ENCODE measurements around the gene LFNG. TPM values are rescaled to one million over a fixed set of nuclear protein-coding genes. Genes with fewer than 3 reads are reported as not detected.

LFNG gene
- total RNA-seq, 1 donor from 2014 or later, result 10.6 TPM

DNA sequence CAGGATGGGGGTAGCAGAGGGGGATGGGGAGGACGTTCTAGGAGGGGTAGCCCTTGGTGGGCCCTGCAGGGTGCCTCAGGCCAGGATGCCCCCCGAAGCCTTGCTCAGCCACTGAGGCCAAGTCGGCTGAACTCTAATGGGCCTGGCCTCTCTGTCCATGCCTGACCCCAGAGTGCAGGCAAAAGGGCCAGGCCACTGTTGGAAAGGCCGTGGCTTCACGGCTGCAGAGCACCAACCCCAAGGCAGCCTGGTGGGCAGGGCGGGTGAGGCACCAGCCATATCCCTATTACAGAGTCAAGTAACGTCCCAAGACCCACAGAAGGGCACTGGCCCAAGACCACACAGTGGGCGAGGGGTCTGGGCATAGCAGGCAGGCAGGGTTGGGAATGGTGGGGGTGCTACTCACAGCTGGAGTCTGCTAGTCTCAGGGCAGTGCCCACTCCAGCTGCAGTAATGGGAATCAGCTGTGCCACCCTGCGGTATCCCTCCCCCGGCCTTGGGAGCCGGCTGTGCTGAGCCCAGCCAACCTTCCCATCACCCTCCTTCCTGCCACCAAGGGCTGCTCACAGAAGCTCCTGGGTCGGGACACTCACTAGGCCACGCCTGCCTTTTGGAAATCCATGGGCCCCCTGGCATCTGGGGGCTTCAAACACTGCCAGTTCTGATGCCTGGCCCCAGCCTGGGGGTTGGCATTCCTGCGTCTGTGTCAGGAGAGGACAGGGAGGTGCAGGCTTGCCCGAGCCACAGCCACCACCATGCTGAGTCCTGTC lies 4.0 kb upstream of the LFNG start:
- DNase-seq (ENCODE audit: low spot score, unreplicated experiment), result no peak
- H3K36me3 Mint-ChIP-seq (ENCODE audit: insufficient read depth), result no peaks in the 10 kb centered on the region
- no peak overlapping the region for H3K4me3 Mint-ChIP-seq (ENCODE audit: low read depth)
- peaks cover 24% of the 10 kb centered on the region for H3K27me3 Mint-ChIP-seq
- no peak overlapping the region for H3K27ac Mint-ChIP-seq
- TF ChIP-seq CTCF (IDR thresholded peaks at IDR 0.05; ENCODE audit: unreplicated experiment), result no peak
- H3K4me1 Mint-ChIP-seq (ENCODE audit: low read depth), result peaks cover 25% of the 10 kb centered on the region
- no peaks in the 10 kb centered on the region for H3K9me3 Mint-ChIP-seq (ENCODE audit: low read depth)

DNA sequence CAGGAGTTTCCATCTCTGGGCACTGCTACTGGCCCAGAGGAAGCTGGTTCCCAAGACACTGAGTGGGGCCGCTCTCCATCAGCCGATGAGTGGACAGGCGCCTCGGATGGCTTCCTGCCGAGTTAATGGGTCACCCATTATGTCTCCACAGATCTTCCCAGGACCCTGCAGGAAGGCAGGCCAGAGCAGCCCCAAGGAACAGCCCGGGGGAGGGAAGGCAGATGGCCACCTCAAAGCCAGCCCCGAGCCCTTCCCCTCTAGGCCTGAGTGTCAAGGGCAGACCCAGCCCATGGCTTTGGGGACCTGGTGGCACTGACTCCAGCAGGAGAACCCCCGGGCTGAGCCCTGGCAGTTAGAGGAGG lies 3.4 kb upstream of the LFNG start:
- Mint-ChIP-seq H3K27me3 (peaks cover 27% of the 10 kb centered on the region), H3K36me3 (ENCODE audit: insufficient read depth) (no peaks in the 10 kb centered on the region), H3K9me3 (ENCODE audit: low read depth) (no peaks in the 10 kb centered on the region), H3K4me3 (ENCODE audit: low read depth) (no peak overlapping the region), H3K4me1 (ENCODE audit: low read depth) (peaks cover 24% of the 10 kb centered on the region), H3K27ac (no peak overlapping the region)
- no peak for DNase-seq (ENCODE audit: low spot score, unreplicated experiment)
- TF ChIP-seq CTCF (IDR thresholded peaks at IDR 0.05; ENCODE audit: unreplicated experiment), result no peak

DNA sequence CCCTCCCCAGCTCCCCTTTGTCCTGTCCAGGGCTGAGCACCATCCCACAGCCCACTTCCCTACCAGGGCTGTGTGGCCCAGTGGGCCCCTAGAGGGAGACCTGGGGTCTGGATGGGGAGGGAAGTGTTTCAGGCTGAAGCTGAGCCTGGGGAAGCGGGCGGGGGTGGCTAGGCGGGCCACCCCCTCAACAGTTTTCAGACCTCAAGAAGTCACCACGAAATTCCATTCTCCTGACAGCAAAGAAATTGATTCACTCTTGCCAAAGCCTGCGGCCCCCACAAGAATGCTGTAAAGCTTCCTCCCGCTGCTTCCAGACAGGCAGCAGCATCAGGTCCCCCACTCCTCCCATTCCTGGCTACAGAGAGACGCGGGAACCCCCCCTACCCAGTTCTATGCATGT lies 2.5 kb upstream of the LFNG start:
- peaks cover 32% of the 10 kb centered on the region for H3K27me3 Mint-ChIP-seq
- no peaks in the 10 kb centered on the region for H3K36me3 Mint-ChIP-seq (ENCODE audit: insufficient read depth)
- H3K27ac Mint-ChIP-seq, result no peak overlapping the region
- DNase-seq (ENCODE audit: low spot score, unreplicated experiment), result no peak
- H3K4me3 Mint-ChIP-seq (ENCODE audit: low read depth), result no peak overlapping the region
- no peak for TF ChIP-seq CTCF (IDR thresholded peaks at IDR 0.05; ENCODE audit: unreplicated experiment)
- no peaks in the 10 kb centered on the region for H3K9me3 Mint-ChIP-seq (ENCODE audit: low read depth)
- H3K4me1 Mint-ChIP-seq (ENCODE audit: low read depth), result peaks cover 25% of the 10 kb centered on the region

- peak overlapping the region; percentile 67 for H3K27ac Mint-ChIP-seq
- no peaks in the 10 kb centered on the region for H3K9me3 Mint-ChIP-seq (ENCODE audit: low read depth)
- H3K27me3 Mint-ChIP-seq, result peaks cover 33% of the 10 kb centered on the region
- no peak for DNase-seq (ENCODE audit: low spot score, unreplicated experiment)
- H3K4me3 Mint-ChIP-seq (ENCODE audit: low read depth), result peak overlapping the region; percentile 59
- H3K4me1 Mint-ChIP-seq (ENCODE audit: low read depth), result peaks cover 19% of the 10 kb centered on the region
- no peaks in the 10 kb centered on the region for H3K36me3 Mint-ChIP-seq (ENCODE audit: insufficient read depth)
- no peak for TF ChIP-seq CTCF (IDR thresholded peaks at IDR 0.05; ENCODE audit: unreplicated experiment)
Observed at GRCh38 chr7:2517678-2518507, 1.7 kb upstream of the LFNG start.

- peak overlapping the region; percentile 61 for H3K4me3 Mint-ChIP-seq (ENCODE audit: low read depth)
- H3K36me3 Mint-ChIP-seq (ENCODE audit: insufficient read depth), result no peaks in the 10 kb centered on the region
- H3K4me1 Mint-ChIP-seq (ENCODE audit: low read depth), result peaks cover 22% of the 10 kb centered on the region
- H3K9me3 Mint-ChIP-seq (ENCODE audit: low read depth), result no peaks in the 10 kb centered on the region
- H3K27ac Mint-ChIP-seq, result no peak overlapping the region
- no peak for TF ChIP-seq CTCF (IDR thresholded peaks at IDR 0.05; ENCODE audit: unreplicated experiment)
- no peak for DNase-seq (ENCODE audit: low spot score, unreplicated experiment)
- peaks cover 32% of the 10 kb centered on the region for H3K27me3 Mint-ChIP-seq
Observed at GRCh38 chr7:2518737-2519118, 846 bp upstream of the LFNG start.
